ENCODE data around the gene LARGE1.

DNA sequence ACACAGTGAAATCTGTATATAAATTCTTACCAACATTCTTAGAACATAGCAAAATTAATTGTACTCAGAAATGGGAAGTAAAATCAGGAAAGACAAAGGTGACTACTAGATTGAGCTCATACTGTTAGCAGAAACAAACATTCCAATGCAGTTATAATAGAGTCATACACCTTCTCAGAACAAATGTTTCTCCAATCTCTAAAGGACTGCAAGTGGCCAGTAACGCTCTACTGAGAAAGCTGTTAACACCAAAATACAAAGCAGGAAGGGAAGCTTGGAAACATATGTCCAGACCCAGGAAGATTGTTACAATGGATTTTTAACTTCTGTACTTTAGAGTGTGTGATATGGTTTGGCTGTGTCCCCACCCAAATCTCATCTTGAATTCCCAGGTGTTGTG, 341.5 kb downstream of the LARGE1 start:
- TF ChIP-seq, protein P1, sequence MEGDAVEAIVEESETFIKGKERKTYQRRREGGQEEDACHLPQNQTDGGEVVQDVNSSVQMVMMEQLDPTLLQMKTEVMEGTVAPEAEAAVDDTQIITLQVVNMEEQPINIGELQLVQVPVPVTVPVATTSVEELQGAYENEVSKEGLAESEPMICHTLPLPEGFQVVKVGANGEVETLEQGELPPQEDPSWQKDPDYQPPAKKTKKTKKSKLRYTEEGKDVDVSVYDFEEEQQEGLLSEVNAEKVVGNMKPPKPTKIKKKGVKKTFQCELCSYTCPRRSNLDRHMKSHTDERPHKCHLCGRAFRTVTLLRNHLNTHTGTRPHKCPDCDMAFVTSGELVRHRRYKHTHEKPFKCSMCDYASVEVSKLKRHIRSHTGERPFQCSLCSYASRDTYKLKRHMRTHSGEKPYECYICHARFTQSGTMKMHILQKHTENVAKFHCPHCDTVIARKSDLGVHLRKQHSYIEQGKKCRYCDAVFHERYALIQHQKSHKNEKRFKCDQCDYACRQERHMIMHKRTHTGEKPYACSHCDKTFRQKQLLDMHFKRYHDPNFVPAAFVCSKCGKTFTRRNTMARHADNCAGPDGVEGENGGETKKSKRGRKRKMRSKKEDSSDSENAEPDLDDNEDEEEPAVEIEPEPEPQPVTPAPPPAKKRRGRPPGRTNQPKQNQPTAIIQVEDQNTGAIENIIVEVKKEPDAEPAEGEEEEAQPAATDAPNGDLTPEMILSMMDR (IDR thresholded peaks at IDR 0.05), result no peak
- TF ChIP-seq EP300 (IDR thresholded peaks at IDR 0.05), result no peak

Data from tibial nerve (tissue), 4 donors.